Measurements from ENCODE around the gene RNF167. TPM values are rescaled to one million over a fixed set of nuclear protein-coding genes. Genes with fewer than 3 reads are reported as not detected.
"Not testable (repeated sequence)": the region's sequence is repeated elsewhere in the genome, so short reads cannot be mapped to it uniquely, and the experiment has no call there.

RNF167 gene
- total and polyA plus RNA-seq, 2 of the 4 experiments (the other 2 are of a cell fraction): 13.1 to 79.5 TPM

DNA sequence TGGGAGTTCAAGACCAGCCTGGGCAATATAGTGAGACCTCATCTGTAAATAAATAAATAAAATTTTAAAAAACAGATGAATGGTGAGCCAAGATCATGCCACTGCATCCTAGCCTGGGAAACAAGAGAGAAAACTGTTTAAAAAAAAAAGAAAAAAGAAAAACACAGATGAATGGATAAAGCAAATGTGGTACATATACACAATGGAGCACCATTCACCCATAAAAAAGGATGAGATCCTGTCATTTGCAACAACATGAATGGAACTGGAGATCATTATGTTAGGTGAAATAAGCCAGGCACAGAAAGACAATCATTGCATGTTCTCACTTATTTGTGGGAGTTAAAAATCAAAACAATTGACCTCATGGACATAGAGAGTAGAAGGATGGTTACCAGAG lies 33.4 kb upstream of the RNF167 start:
- H3K4me2 ChIP-seq (ENCODE audit: low read depth, low read length); BruUV-seq (replicated peaks); H2BK120ac ChIP-seq (ENCODE audit: low read depth, low read length); H4K20me1 ChIP-seq (ENCODE audit: insufficient read depth, low read length); H3K9me3 ChIP-seq (ENCODE audit: control insufficient read depth, insufficient read depth, low read length); H2AK5ac ChIP-seq (ENCODE audit: low read depth, low read length); H4K5ac ChIP-seq (ENCODE audit: low read depth, low read length); H3K4ac ChIP-seq (ENCODE audit: low read depth, low read length); H3K27ac ChIP-seq (ENCODE audit: insufficient read depth, low read length); ATAC-seq (ENCODE audit: low read depth); H4K8ac ChIP-seq (ENCODE audit: low read depth in 2 of 2, low read length in 2 of 2); H2AK9ac ChIP-seq (replicated peaks; ENCODE audit: low read depth, low read length, poor library complexity); H3K36me3 ChIP-seq (ENCODE audit: control insufficient read depth, insufficient read depth, low read length); DNase-seq; H3K9me1 ChIP-seq (ENCODE audit: insufficient read depth, low read length); H3K27me3 ChIP-seq (ENCODE audit: control insufficient read depth, insufficient read depth, low read length); H3K23ac ChIP-seq (ENCODE audit: low read depth, low read length); H3K18ac ChIP-seq (ENCODE audit: low read depth, low read length); H2BK15ac ChIP-seq (ENCODE audit: low read depth, low read length); in situ Hi-C loops (cut with MboI; ENCODE audit: low sequenced_read_pairs); H4K91ac ChIP-seq (ENCODE audit: insufficient read depth, low read depth, low read length); H2BK20ac ChIP-seq (ENCODE audit: low read depth, low read length); H3K9ac ChIP-seq (ENCODE audit: low read depth, low read length); H3K79me1 ChIP-seq (ENCODE audit: low read depth in 1 of 2, low read length in 2 of 2); H3K56ac ChIP-seq (ENCODE audit: extremely low read depth, insufficient read depth, low read length); H3K4me1 ChIP-seq (ENCODE audit: control insufficient read depth, insufficient read depth, low read length); H3K4me3 ChIP-seq (ENCODE audit: insufficient read depth, low read depth, low read length); H3K14ac ChIP-seq (replicated peaks; ENCODE audit: low read depth, low read length); dilution Hi-C loops (cut with HindIII; ENCODE audit: low sequenced_read_pairs, unreplicated experiment); H2BK5ac ChIP-seq (ENCODE audit: low read depth, low read length, poor library complexity, severe bottlenecking); CTCF ChIA-PET; POLR2A ChIA-PET (ENCODE audit: unreplicated experiment); H2AFZ ChIP-seq (replicated peaks; ENCODE audit: low read length, poor library complexity): not testable (repeated sequence)
- intact Hi-C loops (cut with micrococcal nuclease): loop anchor here (5.0 kb wide), 1 partner anchor 61 kb away; the partner anchor contains the start of gene SPAG7
